H4 (cell line): Measurements from ENCODE around the gene TCF23. TPM values are rescaled to one million over a fixed set of nuclear protein-coding genes. Genes with fewer than 3 reads are reported as not detected.
A peak's percentile ranks its signal among the peaks of the same experiment; 100 is the strongest.
"Not testable (repeated sequence)": the region's sequence is repeated elsewhere in the genome, so short reads cannot be mapped to it uniquely, and the experiment has no call there.

Source experiments
- DNase-seq: peaks from one replicate; pipeline ENCODE4 v3.0.0-alpha.2; 2015; ENCODE audit warnings: low spot score
- total RNA-seq: library from RNA; depleted of rRNA; stranded (reverse); fragments of >200 nt; shearing (Covaris generic); gene quantifications from 2 replicates; pipeline ENCODE4 v1.2.3, GENCODE V29; 2014

TCF23 gene
- total RNA-seq, 1 experiment from 2014 or later, result not detected

- DNase-seq, result no peak
Measured at GRCh38 chr2:27154488-27154887, 5.7 kb downstream of the TCF23 start.

GRCh38 chr2:27155069-27155520 lies 6.3 kb downstream of the TCF23 start:
- DNase-seq, result no peak

- no peak for DNase-seq
Measured at GRCh38 chr2:27158468-27158867, 9.7 kb downstream of the TCF23 start.

- no peak for DNase-seq
Measured at GRCh38 chr2:27159271-27159670, 10.5 kb downstream of the TCF23 start.

GRCh38 chr2:27160191-27160590 lies 11.4 kb downstream of the TCF23 start:
- no peak for DNase-seq

- DNase-seq, result peak; percentile 20
Measured at GRCh38 chr2:27162151-27163121, 13.6 kb downstream of the TCF23 start.

GRCh38 chr2:27164960-27165763 lies 16.4 kb downstream of the TCF23 start:
- DNase-seq, result no peak

GRCh38 chr2:27170581-27171337 lies 22.0 kb downstream of the TCF23 start:
- DNase-seq, result no peak

- no peak for DNase-seq
Measured at GRCh38 chr2:27171351-27171848, 22.6 kb downstream of the TCF23 start.

GRCh38 chr2:27174638-27175037 lies 25.8 kb downstream of the TCF23 start:
- DNase-seq, result peak; percentile 43

GRCh38 chr2:27175330-27175729 lies 26.5 kb downstream of the TCF23 start:
- DNase-seq, result no peak

GRCh38 chr2:27175781-27176180 lies 27.0 kb downstream of the TCF23 start:
- not testable (repeated sequence) for DNase-seq

GRCh38 chr2:27177441-27178351 lies 28.9 kb downstream of the TCF23 start:
- no peak for DNase-seq

- no peak for DNase-seq
Measured at GRCh38 chr2:27178469-27178868, 29.7 kb downstream of the TCF23 start.

GRCh38 chr2:27179344-27180000 lies 30.7 kb downstream of the TCF23 start:
- no peak for DNase-seq

GRCh38 chr2:27182346-27182745 lies 33.5 kb downstream of the TCF23 start:
- no peak for DNase-seq

- DNase-seq, result no peak
Measured at GRCh38 chr2:27184115-27184514, 35.3 kb downstream of the TCF23 start.

GRCh38 chr2:27185331-27186026 lies 36.7 kb downstream of the TCF23 start:
- peak; percentile 70 for DNase-seq

GRCh38 chr2:27186613-27187345 lies 38.0 kb downstream of the TCF23 start:
- DNase-seq, result no peak
